HG02588 (cell line): ENCODE measurements around the gene STOML2.
"Not testable (repeated sequence)": the region's sequence is repeated elsewhere in the genome, so short reads cannot be mapped to it uniquely, and the experiment has no call there.

ENCODE experiments used
- ATAC-seq: cut with Tn5 transposase; IDR thresholded peaks from one replicate; pipeline ENCODE4 v1.9.1; 2021; ENCODE audit warnings: mild to moderate bottlenecking, moderate library complexity; ENCODE audit not compliant: unreplicated experiment

The STOML2 gene

GRCh38 chr9:35102769-35103659 is at the start of gene STOML2:
Gene STOML2 (minus strand): TSS chr9:35103131. CDS start chr9:35103094, 37 bp downstream.
- ATAC-seq, result peak; percentile 89

GRCh38 chr9:35147941-35148563 is 45.1 kb upstream of the STOML2 start:
- not testable (repeated sequence) for ATAC-seq

GRCh38 chr9:35142037-35142436 is 39.1 kb upstream of the STOML2 start:
- no peak for ATAC-seq

GRCh38 chr9:35140093-35140492 is 37.2 kb upstream of the STOML2 start:
- no peak for ATAC-seq

GRCh38 chr9:35136866-35137265 is 33.9 kb upstream of the STOML2 start:
- ATAC-seq, result no peak

GRCh38 chr9:35135988-35136387 is 33.1 kb upstream of the STOML2 start:
- ATAC-seq, result no peak

- no peak for ATAC-seq
These were observed 32.0 kb upstream of the STOML2 start for GRCh38 chr9:35134920-35135319.

- ATAC-seq, result peak; percentile 44
These were observed 14.1 kb upstream of the STOML2 start for GRCh38 chr9:35116898-35117551.

GRCh38 chr9:35116539-35116897 is 13.6 kb upstream of the STOML2 start:
- no peak for ATAC-seq

- peak; percentile 50 for ATAC-seq
These were observed 13.0 kb upstream of the STOML2 start, which contains the start of gene ATOSB for GRCh38 chr9:35115680-35116538. Gene ATOSB (minus strand): TSS chr9:35115862. CDS start chr9:35108274, 7,588 bp downstream.

GRCh38 chr9:35114840-35115628 is 12.1 kb upstream of the STOML2 start:
- ATAC-seq, result no peak

GRCh38 chr9:35114113-35114839 is 11.3 kb upstream of the STOML2 start:
- no peak for ATAC-seq

GRCh38 chr9:35112257-35113020 is 9.5 kb upstream of the STOML2 start:
- ATAC-seq, result no peak

GRCh38 chr9:35111001-35111933 is 8.3 kb upstream of the STOML2 start:
- ATAC-seq, result peak; percentile 80

GRCh38 chr9:35110327-35110761 is 7.4 kb upstream of the STOML2 start:
- no peak for ATAC-seq

GRCh38 chr9:35108946-35109575 is 6.1 kb upstream of the STOML2 start:
- ATAC-seq, result no peak

GRCh38 chr9:35108461-35108860 is 5.5 kb upstream of the STOML2 start:
- ATAC-seq, result no peak
